ENCODE measurements around the gene SIPA1L2.

SIPA1L2 gene

GRCh38 chr1:232667094-232667777 is 37.3 kb upstream of the SIPA1L2 start:
- H2AFZ ChIP-seq (ENCODE audit: low read depth), result no peak overlapping the region
- no peak for TF ChIP-seq CTCF (conservative IDR thresholded peaks at IDR 0.05; ENCODE audit: low read depth, low read length)
- H3K4me3 ChIP-seq (IDR thresholded peaks at IDR 0.05; ENCODE audit: insufficient read depth, low read depth, low read length), result no peak overlapping the region
- H3K4me2 ChIP-seq, result no peak overlapping the region
- no peaks in the 10 kb centered on the region for H3K36me3 ChIP-seq (ENCODE audit: insufficient read depth)
- H4K20me1 ChIP-seq (ENCODE audit: insufficient read depth), result no peaks in the 10 kb centered on the region
- no peaks in the 10 kb centered on the region for H3K79me2 ChIP-seq (ENCODE audit: insufficient read depth, low read depth)
- H3K9ac ChIP-seq, result no peak overlapping the region
- H3K27me3 ChIP-seq (ENCODE audit: insufficient read depth, low read depth), result no peaks in the 10 kb centered on the region
- no peaks in the 10 kb centered on the region for H3K4me1 ChIP-seq (ENCODE audit: low read depth, poor library complexity, severe bottlenecking)
- H3K27ac ChIP-seq, result no peak overlapping the region

GRCh38 chr1:232664844-232665777 is 35.2 kb upstream of the SIPA1L2 start:
- Histone ChIP-seq H3K79me2 (ENCODE audit: insufficient read depth, low read depth) (no peaks in the 10 kb centered on the region), H3K4me3 (IDR thresholded peaks at IDR 0.05; ENCODE audit: insufficient read depth, low read depth, low read length) (no peak overlapping the region), H3K4me2 (no peak overlapping the region), H3K27ac (no peak overlapping the region), H3K9ac (no peak overlapping the region), H3K4me1 (ENCODE audit: low read depth, poor library complexity, severe bottlenecking) (no peaks in the 10 kb centered on the region), H2AFZ (ENCODE audit: low read depth) (no peak overlapping the region), H3K36me3 (ENCODE audit: insufficient read depth) (no peaks in the 10 kb centered on the region), H3K27me3 (ENCODE audit: insufficient read depth, low read depth) (no peaks in the 10 kb centered on the region), H4K20me1 (ENCODE audit: insufficient read depth) (no peaks in the 10 kb centered on the region)
- TF ChIP-seq CTCF (conservative IDR thresholded peaks at IDR 0.05; ENCODE audit: low read depth, low read length), result no peak

- no peaks in the 10 kb centered on the region for H3K27me3 ChIP-seq (ENCODE audit: insufficient read depth, low read depth)
- H2AFZ ChIP-seq (ENCODE audit: low read depth), result no peak overlapping the region
- no peak for TF ChIP-seq CTCF (conservative IDR thresholded peaks at IDR 0.05; ENCODE audit: low read depth, low read length)
- no peak overlapping the region for H3K4me2 ChIP-seq
- no peaks in the 10 kb centered on the region for H3K36me3 ChIP-seq (ENCODE audit: insufficient read depth)
- H3K9ac ChIP-seq, result no peak overlapping the region
- H3K79me2 ChIP-seq (ENCODE audit: insufficient read depth, low read depth), result no peaks in the 10 kb centered on the region
- no peaks in the 10 kb centered on the region for H3K4me1 ChIP-seq (ENCODE audit: low read depth, poor library complexity, severe bottlenecking)
- no peak overlapping the region for H3K4me3 ChIP-seq (IDR thresholded peaks at IDR 0.05; ENCODE audit: insufficient read depth, low read depth, low read length)
- no peaks in the 10 kb centered on the region for H4K20me1 ChIP-seq (ENCODE audit: insufficient read depth)
- H3K27ac ChIP-seq, result no peak overlapping the region
Observed at GRCh38 chr1:232662910-232663309, 33.0 kb upstream of the SIPA1L2 start.

- Histone ChIP-seq H3K27ac (no peak overlapping the region), H3K4me2 (no peak overlapping the region), H3K4me3 (IDR thresholded peaks at IDR 0.05; ENCODE audit: insufficient read depth, low read depth, low read length) (no peak overlapping the region), H2AFZ (ENCODE audit: low read depth) (no peak overlapping the region), H3K9ac (no peak overlapping the region), H3K27me3 (ENCODE audit: insufficient read depth, low read depth) (no peaks in the 10 kb centered on the region; the same call in 1 of the 2 replicates), H4K20me1 (ENCODE audit: insufficient read depth) (no peaks in the 10 kb centered on the region), H3K79me2 (ENCODE audit: insufficient read depth, low read depth) (no peaks in the 10 kb centered on the region), H3K4me1 (ENCODE audit: low read depth, poor library complexity, severe bottlenecking) (peaks cover 29% of the 10 kb centered on the region), H3K36me3 (ENCODE audit: insufficient read depth) (no peaks in the 10 kb centered on the region)
- TF ChIP-seq CTCF (conservative IDR thresholded peaks at IDR 0.05; ENCODE audit: low read depth, low read length), result no peak
Observed at GRCh38 chr1:232658386-232658785, 28.5 kb upstream of the SIPA1L2 start.

Measured in KMS-11 (cell line).